Esophagus muscularis mucosa (tissue), 4 donors: ENCODE data around the gene NHLRC1. TPM values are rescaled to one million over a fixed set of nuclear protein-coding genes. Genes with fewer than 3 reads are reported as not detected.

ENCODE experiments used
- DNase-seq: peaks from one replicate; pipeline ENCODE4 v3.0.0-alpha.2; 2017; ENCODE audit errors: extremely low spot score
- H3K27ac ChIP-seq, 4 donors: fragments of 200-600 bp; sonication (generic); replicated peaks in 1 of 4; 1 replicate in 3 of 4; 2 replicates in 1 of 4; pipeline ENCODE4 v1.5.1; 2016 to 2019; ENCODE audit warnings: mild to moderate bottlenecking in 1 of 4
- H3K27me3 ChIP-seq, 4 donors: fragments of 200-600 bp; sonication (generic); one replicate each; pipeline versions ENCODE4 v1.5.1 to v1.6.0; 2016 to 2019
- H3K36me3 ChIP-seq, 4 donors: fragments of 200-600 bp; sonication (generic); one replicate each; pipeline ENCODE4 v1.5.1; 2016 to 2019
- H3K4me1 ChIP-seq, 4 donors: fragments of 200-600 bp; sonication (generic); one replicate each; pipeline ENCODE4 v1.5.1; 2016 to 2019
- H3K4me3 ChIP-seq, 4 donors: fragments of 200-600 bp; sonication (generic); 1 replicate in 2 of 4; 2 replicates in 2 of 4; pipeline ENCODE4 v1.5.1; 2016 to 2019; ENCODE audit warnings: mild to moderate bottlenecking in 4 of 4, moderate library complexity in 1 of 4
- H3K9me3 ChIP-seq, 4 donors: fragments of 200-600 bp; sonication (generic); 1 replicate in 3 of 4; 2 replicates in 1 of 4; pipeline ENCODE4 v1.5.1; 2016 to 2019
- CTCF ChIP-seq, 3 experiments: fragments of 200-600 bp in 2 of 3; fragments of 450-650 bp in 1 of 3; sonication (generic) in 2 of 3; IDR thresholded peaks; one replicate each; pipeline ENCODE4 v1.5.1; 2017 to 2019; ENCODE audit warnings: antibody characterized with exemption in 3 of 3, mild to moderate bottlenecking in 2 of 3, moderate library complexity in 1 of 3
- EP300 ChIP-seq: sonication (generic); formaldehyde crosslinking; IDR thresholded peaks from one replicate; pipeline ENCODE4 v1.6.1; 2017; ENCODE audit warnings: antibody characterized with exemption
- POLR2A ChIP-seq: fragments of 450-650 bp; IDR thresholded peaks from one replicate; pipeline ENCODE4 v1.6.1; 2017; ENCODE audit warnings: antibody characterized with exemption, moderate library complexity, mild to moderate bottlenecking, low read depth
- POLR2AphosphoS5 ChIP-seq, 2 donors: sonication (generic); formaldehyde crosslinking; IDR thresholded peaks; one replicate each; pipeline ENCODE4 v1.6.1; 2017; ENCODE audit warnings: antibody characterized with exemption in 2 of 2
- WGBS: methylation state at CpG from one replicate; pipeline ENCODE4 v1.1.5; 2018; 5-methylcytosine and 5-hydroxymethylcytosine counted together
- intact Hi-C: fragments of 100-400 bp; cut with DNase I; formaldehyde crosslinking; loops from one replicate; pipeline ENCODE4 v1.15.1; 2023
- total RNA-seq, 4 donors: library from RNA; depleted of rRNA; stranded (reverse); fragments of >200 nt; gene quantifications; one replicate each; pipeline versions ENCODE4 v1.1.0 to v1.2.1, GENCODE V29; 2016

NHLRC1 gene
- total RNA-seq, 4 donors from 2014 or later: 0.50 to 1.2 (median 0.93) TPM

GRCh38 chr6:18070486-18070885 is 52.0 kb downstream of the NHLRC1 start:
- H3K4me3 ChIP-seq: no peak overlapping the region
- WGBS: 81% methylated on average over 9 of the region's 9 CpGs
- no peaks in the 10 kb centered on the region for H3K4me1 ChIP-seq
- TF ChIP-seq EP300: no peak
- no peak for TF ChIP-seq POLR2AphosphoS5 (IDR thresholded peaks at IDR 0.05)
- no peak for TF ChIP-seq POLR2A
- no peak for TF ChIP-seq CTCF (IDR thresholded peaks at IDR 0.05)
- no peaks in the 10 kb centered on the region for H3K36me3 ChIP-seq
- no peaks in the 10 kb centered on the region for H3K9me3 ChIP-seq
- H3K27ac ChIP-seq: no peak overlapping the region
- no peak for DNase-seq
- intact Hi-C loops: no loop called here
- H3K27me3 ChIP-seq: no peaks in the 10 kb centered on the region

Other genes with a start within 250 kb of the NHLRC1 start
- gene KIF13A, start 135.0 kb downstream of the NHLRC1 start, total RNA-seq: 10 to 100 TPM; 63.8 to 86.3 (median 78.2) TPM
- 1 to 10 TPM; 6.3 to 9.6 (median 8.4) TPM for gene TPMT, start 32.4 kb upstream of the NHLRC1 start, total RNA-seq
- gene KDM1B, start 32.7 kb upstream of the NHLRC1 start, total RNA-seq: 10 to 100 TPM; 10.3 to 13.2 (median 11.7) TPM
- gene DEK, start 141.9 kb upstream of the NHLRC1 start, total RNA-seq: 100 to 1,000 TPM; 134 to 189 (median 142) TPM